GM19328 (cell line): Measurements from ENCODE around the gene IKZF1.

Source experiments
- ATAC-seq: cut with Tn5 transposase; IDR thresholded peaks from one replicate; pipeline ENCODE4 v1.9.1; 2021; ENCODE audit warnings: mild to moderate bottlenecking, moderate library complexity; ENCODE audit not compliant: unreplicated experiment

Gene IKZF1

DNA sequence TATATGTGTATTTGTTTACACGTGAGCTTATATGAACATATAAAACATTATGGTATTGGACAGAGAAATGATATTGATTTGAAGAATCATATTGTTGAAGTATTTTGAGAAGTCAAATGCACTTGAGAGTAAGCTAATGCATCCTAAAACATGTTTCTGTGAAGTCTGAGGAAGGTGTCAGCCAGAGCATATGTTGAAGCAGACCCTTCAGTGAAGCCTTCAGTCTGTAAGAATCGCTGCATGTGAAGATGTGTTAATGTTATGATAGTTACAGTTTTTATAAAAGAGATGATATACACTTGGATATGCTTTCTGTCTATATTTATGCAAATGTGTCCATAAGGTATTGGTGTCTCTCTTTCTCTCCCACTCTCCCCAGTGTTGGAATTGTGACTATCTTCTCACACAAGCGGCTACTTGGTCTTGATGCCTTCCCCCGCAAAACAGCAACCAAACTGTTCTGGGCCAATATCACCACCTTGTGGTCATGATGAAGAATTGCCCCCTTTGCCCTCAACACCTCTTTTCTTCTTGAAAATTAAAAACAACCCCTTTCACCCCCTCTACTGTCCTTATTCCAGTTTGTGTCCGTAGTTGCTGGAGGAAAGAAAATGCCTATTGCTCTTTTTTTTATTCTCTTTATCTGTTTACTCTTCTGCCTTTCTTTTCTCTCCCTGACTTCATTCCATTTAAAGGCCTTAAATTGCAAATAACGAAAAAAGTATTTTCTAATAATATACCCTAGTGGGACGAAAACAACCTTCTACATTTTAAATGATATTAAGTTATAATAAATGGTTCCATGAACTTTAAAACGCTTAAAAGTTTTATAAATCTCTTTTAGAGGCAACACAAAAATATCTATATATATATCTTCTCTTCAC lies 64.9 kb downstream of the IKZF1 start:
- no peak for ATAC-seq

- ATAC-seq, result no peak
Measured at GRCh38 chr7:50370884-50371283, 66.4 kb downstream of the IKZF1 start.

DNA sequence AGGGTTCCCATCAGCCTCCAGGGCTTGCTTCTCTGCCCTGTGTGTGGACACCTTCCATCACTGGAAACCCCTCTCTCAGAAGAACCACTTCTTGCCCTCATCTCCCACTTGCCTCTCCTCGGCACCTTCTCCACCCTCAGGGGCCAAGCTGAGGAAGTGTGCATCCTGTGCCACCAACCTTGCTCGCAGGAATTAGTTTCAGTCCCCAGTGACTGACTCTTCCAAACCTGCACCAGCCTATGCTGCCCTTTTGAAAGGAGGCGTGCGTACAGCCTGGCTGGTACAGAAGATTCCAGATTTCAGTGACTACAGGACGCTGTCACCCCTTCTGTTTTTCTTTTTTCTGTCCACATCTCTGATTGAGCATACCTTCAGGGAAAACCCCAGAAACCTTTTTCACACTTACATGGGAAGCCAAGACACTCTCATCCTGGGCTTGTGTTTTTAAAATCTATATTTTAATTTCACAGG lies 67.1 kb downstream of the IKZF1 start:
- no peak for ATAC-seq

DNA sequence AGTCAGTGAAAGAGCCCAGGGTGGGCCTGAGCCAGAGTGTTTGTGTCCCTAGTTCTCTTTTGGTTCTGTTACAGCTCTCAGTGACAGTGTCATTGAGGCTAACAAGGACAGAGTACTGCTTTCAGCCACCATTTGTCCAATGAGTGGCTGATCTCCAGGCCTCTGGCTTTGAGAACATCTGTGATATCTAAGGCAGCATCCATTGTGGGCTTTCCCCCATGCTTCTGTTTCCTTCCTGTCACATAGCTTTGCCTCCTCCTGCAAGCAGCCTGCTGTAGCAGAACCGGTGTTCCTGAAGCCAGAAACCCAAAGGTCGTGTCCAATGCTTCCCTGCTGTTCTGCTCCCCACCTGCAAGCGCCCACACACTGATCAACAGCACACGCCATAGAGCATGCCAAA lies 68.4 kb downstream of the IKZF1 start:
- ATAC-seq, result no peak

DNA sequence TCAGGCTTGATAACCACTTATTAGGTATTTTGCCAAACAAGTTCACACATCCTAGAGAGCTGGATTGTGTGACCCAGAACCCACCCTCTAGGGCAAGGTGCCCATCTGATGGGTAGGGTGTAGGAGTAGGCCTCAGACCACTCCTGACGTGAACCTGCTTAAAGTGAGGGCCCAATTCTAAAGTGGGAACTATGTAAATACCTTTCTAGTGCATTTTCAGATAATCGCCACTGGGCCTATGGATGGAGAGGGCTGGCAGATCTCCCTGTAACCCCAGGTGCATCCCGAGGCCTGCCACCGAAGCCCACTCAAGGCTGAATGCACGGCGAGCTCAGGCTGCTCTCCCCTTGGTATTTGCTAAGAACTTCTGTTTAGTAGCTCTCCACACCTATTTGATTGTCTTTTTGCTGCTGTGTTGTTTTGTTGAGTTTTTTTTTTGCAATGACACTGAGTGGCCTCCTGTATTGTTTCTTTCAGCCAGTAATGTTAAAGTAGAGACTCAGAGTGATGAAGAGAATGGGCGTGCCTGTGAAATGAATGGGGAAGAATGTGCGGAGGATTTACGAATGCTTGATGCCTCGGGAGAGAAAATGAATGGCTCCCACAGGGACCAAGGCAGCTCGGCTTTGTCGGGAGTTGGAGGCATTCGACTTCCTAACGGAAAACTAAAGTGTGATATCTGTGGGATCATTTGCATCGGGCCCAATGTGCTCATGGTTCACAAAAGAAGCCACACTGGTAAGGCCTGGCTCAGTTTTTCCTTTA lies 71.7 kb downstream of the IKZF1 start:
- no peak for ATAC-seq

- ATAC-seq, result no peak
Measured at GRCh38 chr7:50377356-50377755, 72.8 kb downstream of the IKZF1 start.

DNA sequence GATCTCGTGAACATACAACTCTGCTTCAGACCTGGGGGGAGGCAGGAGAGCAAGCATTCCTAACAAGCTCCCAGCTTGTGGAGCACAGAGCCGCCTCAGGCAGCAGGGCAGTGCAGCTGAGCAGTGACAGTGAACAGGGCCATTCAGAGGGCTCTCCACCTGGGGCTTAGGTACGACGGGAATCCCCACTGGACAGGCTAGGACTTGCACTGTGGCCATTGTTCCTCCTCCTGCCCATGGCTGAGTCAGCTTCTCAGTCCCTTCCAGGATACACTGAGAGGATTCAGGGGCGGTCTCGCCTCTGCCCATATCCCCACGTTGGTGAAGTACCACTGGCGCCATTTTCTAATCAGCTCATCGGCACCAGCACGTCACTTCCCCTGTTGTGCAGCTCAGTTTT lies 74.6 kb downstream of the IKZF1 start:
- no peak for ATAC-seq

- ATAC-seq, result no peak
Measured at GRCh38 chr7:50379539-50379938, 75.0 kb downstream of the IKZF1 start.

DNA sequence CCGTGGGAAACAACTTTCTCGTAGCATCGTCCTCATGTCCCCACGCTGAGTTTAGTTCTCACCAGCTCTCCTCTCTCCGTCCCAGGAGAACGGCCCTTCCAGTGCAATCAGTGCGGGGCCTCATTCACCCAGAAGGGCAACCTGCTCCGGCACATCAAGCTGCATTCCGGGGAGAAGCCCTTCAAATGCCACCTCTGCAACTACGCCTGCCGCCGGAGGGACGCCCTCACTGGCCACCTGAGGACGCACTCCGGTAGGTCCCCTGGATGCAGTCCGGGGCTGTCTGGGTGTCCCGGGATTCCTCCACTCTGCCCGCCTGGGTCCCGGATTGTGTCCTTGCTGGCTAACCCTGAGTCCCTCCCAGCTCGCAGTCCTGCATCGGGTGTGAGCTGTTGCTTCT lies 77.9 kb downstream of the IKZF1 start:
- ATAC-seq, result no peak

GRCh38 chr7:50387351-50387750 lies 82.8 kb downstream of the IKZF1 start:
- ATAC-seq, result no peak

- ATAC-seq, result no peak
Measured at GRCh38 chr7:50389961-50390360, 85.4 kb downstream of the IKZF1 start.

- no peak for ATAC-seq
Measured at GRCh38 chr7:50391386-50391785, 86.9 kb downstream of the IKZF1 start.

- no peak for ATAC-seq
Measured at GRCh38 chr7:50393076-50393475, 88.6 kb downstream of the IKZF1 start.

DNA sequence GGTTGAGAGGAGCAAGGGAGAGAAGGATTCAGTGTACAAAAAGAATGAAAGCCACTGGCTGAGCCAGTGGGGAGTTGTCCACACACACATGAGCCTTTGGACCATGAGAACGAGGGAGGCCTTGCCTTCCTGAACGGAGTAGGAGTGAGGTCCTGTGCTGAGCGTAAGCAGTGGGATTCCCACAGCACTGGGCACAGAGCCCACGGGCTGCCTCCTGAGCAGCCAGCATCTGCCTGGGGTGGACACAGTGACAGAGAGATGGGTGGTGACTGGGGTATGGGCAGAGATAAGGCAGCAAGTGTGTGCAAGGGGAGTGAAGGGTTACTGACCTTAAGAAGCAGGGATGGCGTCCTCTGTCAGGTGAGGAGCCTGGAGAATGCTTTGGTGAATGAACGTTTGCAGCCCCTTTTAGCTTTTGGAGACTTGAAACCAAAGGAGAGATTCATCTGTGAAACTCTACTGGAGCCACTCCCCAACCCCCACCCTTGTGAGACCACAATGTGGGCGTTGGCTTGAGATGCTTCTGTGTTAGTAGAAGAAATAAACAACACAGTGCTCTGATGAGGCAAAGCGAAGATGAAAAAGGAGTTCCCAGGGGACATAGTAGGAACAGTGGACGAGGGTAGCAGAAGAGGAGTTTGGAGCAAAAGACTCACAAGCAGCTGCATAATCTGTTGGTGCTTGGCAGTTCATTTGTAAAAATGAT lies 89.2 kb downstream of the IKZF1 start:
- ATAC-seq, result peak; percentile 56

DNA sequence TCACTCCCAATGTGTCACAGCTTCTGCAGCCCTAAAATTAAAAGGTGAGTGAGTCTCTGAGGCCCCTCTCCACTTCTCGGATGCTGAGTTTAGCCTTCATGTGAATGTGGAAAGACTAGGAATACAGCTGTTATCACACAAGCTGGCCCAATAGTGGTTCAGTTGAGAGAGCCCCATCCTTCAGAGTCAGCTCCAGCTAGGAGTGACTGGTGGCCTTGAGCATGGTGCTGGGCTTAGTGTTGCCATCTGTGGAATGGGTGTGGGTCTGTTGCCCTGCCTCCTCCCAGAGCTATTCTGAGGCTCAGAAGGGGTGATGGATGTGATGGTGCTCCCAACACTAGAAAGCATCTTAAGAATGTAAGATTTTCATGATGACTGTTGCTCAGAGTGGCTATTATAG lies 89.8 kb downstream of the IKZF1 start:
- peak; percentile 3 for ATAC-seq

DNA sequence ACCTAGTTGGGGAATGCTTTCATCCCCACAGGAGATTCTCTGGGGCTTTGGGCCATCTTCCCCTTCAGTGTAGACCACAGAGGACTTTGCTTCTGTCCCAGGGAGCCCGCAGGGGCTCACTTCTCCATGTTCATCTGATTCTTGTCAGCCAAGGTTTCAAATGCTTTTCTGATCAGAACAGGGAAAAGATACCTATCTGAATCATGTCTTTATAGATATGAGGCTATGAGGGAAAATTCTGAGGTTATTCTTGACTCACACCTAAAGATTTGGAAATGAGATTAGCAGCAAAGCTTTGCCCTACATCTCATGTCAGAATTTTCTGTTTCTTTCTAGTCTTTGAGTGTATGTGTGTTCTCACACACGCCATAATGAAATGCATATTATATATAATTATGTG lies 92.3 kb downstream of the IKZF1 start:
- no peak for ATAC-seq

GRCh38 chr7:50397320-50397970 lies 92.9 kb downstream of the IKZF1 start:
- ATAC-seq, result no peak

- ATAC-seq, result no peak
Measured at GRCh38 chr7:50397971-50398324, 93.4 kb downstream of the IKZF1 start.

- ATAC-seq, result no peak
Measured at GRCh38 chr7:50399206-50399605, 94.7 kb downstream of the IKZF1 start.

- no peak for ATAC-seq
Measured at GRCh38 chr7:50399635-50400034, 95.1 kb downstream of the IKZF1 start.

- no peak for ATAC-seq
Measured at GRCh38 chr7:50400114-50400513, 95.6 kb downstream of the IKZF1 start.
